SU-DHL-6 (cell line): Measurements from ENCODE around the gene GLMN.

Source experiments
- CTCF ChIP-seq: fragments of 200-600 bp; sonication (generic); IDR thresholded peaks from one replicate; pipeline ENCODE4 v1.5.1; 2017; ENCODE audit warnings: antibody characterized with exemption, mild to moderate bottlenecking, low read length, moderate library complexity; ENCODE audit not compliant: insufficient read depth, poor library complexity, severe bottlenecking
- EZH2phosphoT487 ChIP-seq: fragments of 200-600 bp; sonication (generic), shearing (Covaris generic); conservative IDR thresholded peaks from 2 replicates; pipeline ENCODE4 v1.6.1; 2018; ENCODE audit warnings: mild to moderate bottlenecking, antibody characterized with exemption, low read length, moderate library complexity, mixed read lengths

GRCh38 chr1:92230736-92231135 is 68.1 kb downstream of the GLMN start:
- TF ChIP-seq CTCF = no peak
- TF ChIP-seq EZH2phosphoT487 = no peak
